GM12875 (cell line): ENCODE data around the gene AMOTL1.
"Not testable (repeated sequence)": the region's sequence is repeated elsewhere in the genome, so short reads cannot be mapped to it uniquely, and the experiment has no call there.

Source experiments
- H3K4me3 ChIP-seq: one replicate; pipeline ENCODE4 v1.5.1; 2011; ENCODE audit warnings: low read depth, low read length, control low read depth
- CTCF ChIP-seq: IDR thresholded peaks from 2 replicates; pipeline ENCODE4 v1.5.1; 2011; ENCODE audit warnings: low read depth, mild to moderate bottlenecking, control low read depth, inconsistent platforms, low read length, moderate library complexity, borderline replicate concordance; ENCODE audit not compliant: insufficient read depth

Gene AMOTL1

DNA sequence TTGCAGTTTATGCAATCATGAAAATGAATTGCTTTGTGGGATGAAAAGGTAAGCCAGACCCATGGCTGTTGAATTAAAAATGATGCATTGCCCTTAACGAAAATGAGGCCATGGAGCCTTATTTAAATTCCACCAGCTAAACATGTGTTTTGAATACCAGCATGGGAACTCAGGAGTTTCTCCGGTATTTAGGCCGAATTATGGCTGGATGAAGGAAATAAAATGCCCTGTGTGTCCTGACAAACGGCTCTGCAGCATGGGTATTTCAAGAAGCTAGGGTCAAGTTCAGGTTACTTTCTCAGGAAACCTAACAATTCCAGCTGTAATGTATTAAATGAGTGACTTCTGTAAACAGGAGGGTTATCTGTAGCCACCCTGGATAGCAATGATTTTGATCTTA lies 38.3 kb downstream of the AMOTL1 start:
- TF ChIP-seq CTCF, result no peak
- no peak overlapping the region for H3K4me3 ChIP-seq

DNA sequence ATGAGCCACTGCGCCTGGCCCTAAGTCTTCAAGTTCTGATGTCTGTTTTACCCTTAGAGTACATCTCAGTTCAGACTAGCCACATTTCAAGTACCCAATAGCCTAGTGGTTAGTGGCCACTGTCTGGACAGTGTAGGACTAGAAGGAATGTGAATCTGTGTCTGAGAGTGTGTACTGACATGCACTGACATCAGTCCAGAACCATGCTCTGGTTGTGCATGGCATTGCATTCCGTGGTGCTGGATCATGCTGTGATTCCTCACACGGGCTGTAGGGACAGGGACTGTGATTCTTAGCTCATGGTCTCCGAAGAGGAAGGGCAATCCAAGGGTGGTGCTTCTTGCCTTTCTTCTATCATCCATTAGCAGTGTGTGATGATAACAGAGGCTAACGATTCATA lies 41.1 kb downstream of the AMOTL1 start:
- TF ChIP-seq CTCF, result no peak
- H3K4me3 ChIP-seq, result no peak overlapping the region

- not testable (repeated sequence) for H3K4me3 ChIP-seq
Observed at GRCh38 chr11:94812724-94813720, 44.9 kb downstream of the AMOTL1 start.

- no peak for TF ChIP-seq CTCF
Observed at GRCh38 chr11:94814272-94814976, 46.3 kb downstream of the AMOTL1 start.

GRCh38 chr11:94815705-94816344 lies 47.7 kb downstream of the AMOTL1 start:
- no peak for TF ChIP-seq CTCF
- no peak overlapping the region for H3K4me3 ChIP-seq

More at GRCh38 chr11:94814272-94814976, 46.3 kb downstream of the AMOTL1 start:
- no peak overlapping the region for H3K4me3 ChIP-seq

DNA sequence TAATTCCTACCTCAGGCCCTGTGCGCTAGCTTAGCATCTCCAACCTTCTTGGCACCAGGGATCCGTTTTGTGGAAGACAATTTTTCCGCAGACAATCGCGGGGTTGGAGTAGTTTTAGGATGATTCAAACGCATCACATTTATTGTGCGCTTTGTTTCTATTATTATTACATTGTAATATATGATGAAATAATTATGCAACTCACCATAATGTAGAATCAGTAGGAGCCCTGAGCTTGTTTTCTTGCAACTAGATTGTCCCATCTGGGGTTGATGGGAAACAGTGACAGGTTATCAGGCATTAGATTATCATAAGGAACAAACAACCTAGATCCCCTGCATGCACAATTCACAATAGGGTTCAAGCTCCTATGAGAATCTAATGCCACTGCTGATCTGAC lies 52.3 kb downstream of the AMOTL1 start:
- H3K4me3 ChIP-seq, result no peak overlapping the region
- TF ChIP-seq CTCF, result no peak

GRCh38 chr11:94821439-94821838 lies 53.3 kb downstream of the AMOTL1 start:
- no peak for TF ChIP-seq CTCF
- H3K4me3 ChIP-seq, result no peak overlapping the region
